K562 (cell line): Measurements from ENCODE around the gene KCNT1. TPM values are rescaled to one million over a fixed set of nuclear protein-coding genes. Genes with fewer than 3 reads are reported as not detected.

ENCODE experiments used
- ATAC-seq: fragments of 200-7000 bp; cut with Tn5 transposase; 3 replicates; pipeline ENCODE4 v1.9.1; 2020; ENCODE audit warnings: moderate library complexity
- BruUV-seq: library from RNA; stranded (reverse); fragments of 400-500 nt; replicated peaks from 2 replicates; lab custom pipeline; 2021; lab: Mats Ljungman, UMichigan
- CTCF ChIA-PET: fragments of 300-600 bp; formaldehyde crosslinking; extraction: SDS; loops from one replicate; lab custom pipeline; 2021; ENCODE audit warnings: low intra/inter-chr PET ratio; lab: Yijun Ruan, JAX
- POLR2A ChIA-PET: fragments of 300-600, 350-650 bp; sonication (Branson Sonifier 250); formaldehyde crosslinking; extraction: SDS; loops from one replicate; lab custom pipeline; 2021; ENCODE audit warnings: antibody characterized with exemption, inconsistent platforms; lab: Yijun Ruan, JAX
- DNase-seq, 4 experiments: peaks; one replicate each; pipeline versions ENCODE4 v3.0.0 to v3.0.0-alpha.2; 2011 to 2018; ENCODE audit warnings: low spot score in 3 of 4, mixed read lengths in 3 of 4; ENCODE audit errors: extremely low read depth in 1 of 4
- FAIRE-seq: peaks from 2 replicates; lab custom pipeline; 2011; peaks lifted over from hg19 to GRCh38; lab: Jason Lieb, UNC
- H2AFZ ChIP-seq: 2 replicates; pipeline ENCODE4 v1.6.0; 2011; ENCODE audit warnings: low read depth, low read length, control low read depth, inconsistent platforms
- H3K27ac ChIP-seq: fragments of 200-600 bp; 3 replicates; pipeline ENCODE4 v1.8.0; 2011; ENCODE audit warnings: low read depth, mild to moderate bottlenecking, control low read depth, inconsistent platforms, low read length, moderate library complexity, mixed read lengths; ENCODE audit errors: extremely low read depth
- H3K27me3 ChIP-seq, 2 experiments: fragments of 300-600 bp in 1 of 2; 2 replicates in 1 of 2; 3 replicates in 1 of 2; pipeline versions ENCODE4 v1.6.0 to v1.8.0; 2011; ENCODE audit warnings: inconsistent platforms in 2 of 2, low read length in 2 of 2, mild to moderate bottlenecking in 1 of 2, mixed read lengths in 1 of 2, moderate library complexity in 1 of 2; ENCODE audit not compliant: control insufficient read depth in 2 of 2, insufficient read depth in 2 of 2
- H3K36me3 ChIP-seq: fragments of 300-600 bp; 3 replicates; pipeline ENCODE4 v1.8.0; 2011; ENCODE audit warnings: mild to moderate bottlenecking, low read length, inconsistent platforms; ENCODE audit not compliant: control insufficient read depth, insufficient read depth
- H3K4me1 ChIP-seq, 2 experiments: fragments of 200-600 bp in 1 of 2; replicated peaks in 1 of 2; 2 replicates in 1 of 2; 3 replicates in 1 of 2; pipeline versions ENCODE4 v1.5.1 to v1.8.0; 2011; ENCODE audit warnings: inconsistent platforms in 2 of 2, low read length in 2 of 2, mild to moderate bottlenecking in 1 of 2, mixed read lengths in 1 of 2, moderate library complexity in 1 of 2; ENCODE audit not compliant: control insufficient read depth in 2 of 2, insufficient read depth in 2 of 2
- H3K4me2 ChIP-seq: 2 replicates; pipeline ENCODE4 v1.6.1; 2011; ENCODE audit warnings: low read length, control low read depth, inconsistent platforms, mixed read lengths; ENCODE audit not compliant: insufficient read depth
- H3K4me3 ChIP-seq: fragments of 200-600 bp; sonication (generic), shearing (Covaris generic); 2 replicates; pipeline ENCODE4 v1.5.1; 2016; ENCODE audit warnings: control low read depth, inconsistent platforms
- H3K79me2 ChIP-seq: fragments of 200-600 bp; 3 replicates; pipeline ENCODE4 v1.8.0; 2011; ENCODE audit warnings: low read length, inconsistent platforms; ENCODE audit not compliant: control insufficient read depth, insufficient read depth
- H3K9ac ChIP-seq, 2 experiments: 2 replicates each; pipeline versions ENCODE4 v1.6.0 to v1.6.1; 2011; ENCODE audit warnings: low read depth in 2 of 2, low read length in 2 of 2, control low read depth in 1 of 2, inconsistent platforms in 1 of 2, mild to moderate bottlenecking in 1 of 2, mixed read lengths in 1 of 2; ENCODE audit not compliant: insufficient read depth in 1 of 2
- H3K9me1 ChIP-seq: one replicate; pipeline ENCODE4 v1.6.0; 2011; ENCODE audit warnings: inconsistent platforms, mild to moderate bottlenecking, low read length, moderate library complexity; ENCODE audit not compliant: control insufficient read depth, insufficient read depth
- H3K9me3 ChIP-seq: replicated peaks from 2 replicates; pipeline ENCODE4 v1.5.1; 2011; ENCODE audit warnings: low read depth, low read length, inconsistent platforms; ENCODE audit not compliant: control insufficient read depth, insufficient read depth
- H4K20me1 ChIP-seq: replicated peaks from 2 replicates; pipeline ENCODE4 v1.6.1; 2011; ENCODE audit warnings: low read length, inconsistent platforms, mixed read lengths; ENCODE audit not compliant: control insufficient read depth, insufficient read depth
- ESRRB ChIP-seq: fragments of 250-450 bp; sonication (Bioruptor Pico); IDR thresholded peaks from 2 replicates; pipeline ENCODE4 v1.5.0; 2020; ENCODE audit warnings: mild to moderate bottlenecking, moderate library complexity, borderline replicate concordance
- HDAC6 ChIP-seq: IDR thresholded peaks from 2 replicates; pipeline ENCODE4 v1.6.1; 2012; ENCODE audit warnings: low read depth, mild to moderate bottlenecking, control low read depth, inconsistent platforms, low read length, moderate library complexity
- KLF13 ChIP-seq: fragments of 450-650 bp; IDR thresholded peaks from 2 replicates; pipeline ENCODE4 v1.6.1; 2016; ENCODE audit warnings: missing genetic modification characterization, low read depth, mild to moderate bottlenecking, missing compliant biosample characterization, moderate library complexity, borderline replicate concordance
- MCM3 ChIP-seq: fragments of 450-650 bp; IDR thresholded peaks from 2 replicates; pipeline ENCODE4 v1.6.1; 2016
- PHF8 ChIP-seq: fragments of 200-600 bp; sonication (generic); IDR thresholded peaks from 2 replicates; pipeline ENCODE4 v1.6.1; 2012; ENCODE audit warnings: mixed run types, mild to moderate bottlenecking, inconsistent platforms, low read length, moderate library complexity, borderline replicate concordance
- POLR2A ChIP-seq: fragments of 450-650 bp; conservative IDR thresholded peaks from 2 replicates; pipeline ENCODE4 v1.6.1; 2016
- SOX6 ChIP-seq: fragments of 450-650 bp; IDR thresholded peaks from 2 replicates; pipeline ENCODE4 v1.6.1; 2014; ENCODE audit warnings: mild to moderate bottlenecking
- SRSF9 ChIP-seq: fragments of 200-400 bp; formaldehyde crosslinking; IDR thresholded peaks from 2 replicates; pipeline ENCODE4 v1.6.1; 2017; ENCODE audit warnings: low read depth, low read length, borderline replicate concordance
- ZEB2 ChIP-seq: fragments of 450-650 bp; IDR thresholded peaks from 2 replicates; pipeline ENCODE4 v1.6.1; 2016
- ZNF639 ChIP-seq, 2 experiments: fragments of 200-800 bp in 1 of 2; sonication (Bioruptor generic) in 1 of 2; sonication (generic) in 1 of 2; formaldehyde crosslinking in 1 of 2; IDR thresholded peaks in 1 of 2; conservative IDR thresholded peaks in 1 of 2; 2 replicates each; pipeline versions ENCODE4 v1.5.0 to v1.6.1; 2016 to 2020; ENCODE audit warnings: missing compliant biosample characterization in 1 of 2, missing genetic modification characterization in 1 of 2, missing genetic modification reagents in 1 of 2
- WGBS: fragments of 100-300 bp; shearing (Covaris generic); methylation state at CpG from one replicate; pipeline ENCODE4 v1.1.6; 2016; ENCODE audit warnings: low coverage, mixed read lengths; ENCODE audit not compliant: insufficient coverage; ENCODE audit errors: missing lambda C conversion rate; 5-methylcytosine and 5-hydroxymethylcytosine counted together
- in situ Hi-C: fragments of 300-500 bp; cut with MboI; formaldehyde crosslinking; loops from 4 replicates; pipeline ENCODE4 v1.15.0; 2018; ENCODE audit warnings: inconsistent platforms, mixed read lengths
- intact Hi-C: fragments of 100-400 bp; cut with micrococcal nuclease; formaldehyde crosslinking; loops from 2 replicates; pipeline ENCODE4 v1.14.2; 2022
- polyA plus RNA-seq, 8 experiments: library from polyadenylated mRNA; depleted of rRNA in 4 of 8; stranded (reverse) in 5 of 8; unstranded in 3 of 8; fragments of >200 nt; fragmentation: Nextera tagmentation in 2 of 8; fragmentation: Illumina TruSeq in 1 of 8; extraction: Ambion mirVana in 2 of 8; extraction: Trizol in 1 of 8; gene quantifications; 2 replicates each; pipeline versions ENCODE4 v1.2.1 to v1.2.3, GENCODE V29; 2011 to 2014; ENCODE audit warnings: inconsistent platforms in 1 of 8, missing spikeins in 1 of 8
- total RNA-seq, 7 experiments: library from RNA; depleted of rRNA in 6 of 7; stranded (reverse); fragments of >200 nt in 6 of 7; fragmentation: Illumina TruSeq in 2 of 7; extraction: Trizol in 2 of 7; gene quantifications; 2 replicates each; pipeline versions ENCODE4 v1.2.1 to v1.2.3, GENCODE V29; 2011 to 2021; ENCODE audit warnings: low replicate concordance in 1 of 7
- TF ChIP-seq, protein P1 (sequence below): sonication (generic); formaldehyde crosslinking; IDR thresholded peaks from 2 replicates; pipeline ENCODE4 v1.8.1; 2022; ENCODE audit warnings: missing genetic modification reagents
- TF ChIP-seq, protein P2 (sequence below), 3 experiments: fragments of 200-800 bp in 1 of 3; sonication (Bioruptor generic) in 1 of 3; sonication (generic) in 1 of 3; formaldehyde crosslinking in 1 of 3; IDR thresholded peaks; 2 replicates each; pipeline versions ENCODE4 v1.6.1 to v1.8.0; 2016 to 2022; ENCODE audit warnings: mild to moderate bottlenecking in 2 of 3, missing compliant biosample characterization in 2 of 3, missing genetic modification characterization in 2 of 3, missing genetic modification reagents in 1 of 3
- TF ChIP-seq, protein P3 (sequence below): fragments of 250-450 bp; sonication (Bioruptor Pico); IDR thresholded peaks from 2 replicates; pipeline ENCODE4 v1.5.0; 2020; ENCODE audit warnings: mild to moderate bottlenecking
- TF ChIP-seq, protein P4 (sequence below): fragments of 250-450 bp; sonication (Bioruptor Pico); IDR thresholded peaks from 2 replicates; pipeline ENCODE4 v1.8.0; 2022; ENCODE audit warnings: moderate library complexity, mild to moderate bottlenecking, inconsistent platforms
- TF ChIP-seq, protein P5 (sequence below): sonication (generic); IDR thresholded peaks from 2 replicates; pipeline ENCODE4 v1.6.1; 2016

The KCNT1 gene
- total and polyA plus RNA-seq, 9 of the 15 experiments (the other 6 are each of a cell fraction or from before 2014, with no cell fraction given): 0.05 TPM; not detected in 8

DNA sequence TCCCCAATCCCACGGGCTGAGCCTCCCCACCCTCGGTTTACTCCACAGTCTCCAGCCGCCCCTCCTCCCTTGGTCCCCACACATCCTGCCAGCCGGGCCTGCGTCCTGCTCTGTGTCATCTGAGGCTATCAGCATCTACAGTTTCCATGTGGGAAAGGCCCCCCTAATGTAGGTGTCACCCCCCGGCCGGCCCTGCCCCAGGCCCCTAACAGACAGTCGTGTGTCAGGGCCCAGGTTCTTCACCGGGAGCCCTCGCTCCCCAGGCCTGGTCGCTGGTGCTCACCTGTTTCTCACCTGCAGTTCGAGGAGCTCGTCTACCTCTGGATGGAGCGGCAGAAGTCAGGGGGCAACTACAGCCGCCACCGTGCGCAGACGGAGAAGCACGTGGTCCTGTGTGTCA, 62.7 kb downstream of the KCNT1 start (continued):
- TF ChIP-seq MCM3 (no peak), POLR2A (no peak)
- TF ChIP-seq, protein P1, sequence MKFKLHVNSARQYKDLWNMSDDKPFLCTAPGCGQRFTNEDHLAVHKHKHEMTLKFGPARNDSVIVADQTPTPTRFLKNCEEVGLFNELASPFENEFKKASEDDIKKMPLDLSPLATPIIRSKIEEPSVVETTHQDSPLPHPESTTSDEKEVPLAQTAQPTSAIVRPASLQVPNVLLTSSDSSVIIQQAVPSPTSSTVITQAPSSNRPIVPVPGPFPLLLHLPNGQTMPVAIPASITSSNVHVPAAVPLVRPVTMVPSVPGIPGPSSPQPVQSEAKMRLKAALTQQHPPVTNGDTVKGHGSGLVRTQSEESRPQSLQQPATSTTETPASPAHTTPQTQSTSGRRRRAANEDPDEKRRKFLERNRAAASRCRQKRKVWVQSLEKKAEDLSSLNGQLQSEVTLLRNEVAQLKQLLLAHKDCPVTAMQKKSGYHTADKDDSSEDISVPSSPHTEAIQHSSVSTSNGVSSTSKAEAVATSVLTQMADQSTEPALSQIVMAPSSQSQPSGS: no peak
- TF ChIP-seq, protein P2, sequence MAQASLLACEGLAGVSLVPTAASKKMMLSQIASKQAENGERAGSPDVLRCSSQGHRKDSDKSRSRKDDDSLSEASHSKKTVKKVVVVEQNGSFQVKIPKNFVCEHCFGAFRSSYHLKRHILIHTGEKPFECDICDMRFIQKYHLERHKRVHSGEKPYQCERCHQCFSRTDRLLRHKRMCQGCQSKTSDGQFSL (CRISPR knock-in tag; IDR thresholded peaks at IDR 0.05): no peak
- TF ChIP-seq, protein P2 (tag; IDR thresholded peaks at IDR 0.05): no peak
- TF ChIP-seq, protein P3, sequence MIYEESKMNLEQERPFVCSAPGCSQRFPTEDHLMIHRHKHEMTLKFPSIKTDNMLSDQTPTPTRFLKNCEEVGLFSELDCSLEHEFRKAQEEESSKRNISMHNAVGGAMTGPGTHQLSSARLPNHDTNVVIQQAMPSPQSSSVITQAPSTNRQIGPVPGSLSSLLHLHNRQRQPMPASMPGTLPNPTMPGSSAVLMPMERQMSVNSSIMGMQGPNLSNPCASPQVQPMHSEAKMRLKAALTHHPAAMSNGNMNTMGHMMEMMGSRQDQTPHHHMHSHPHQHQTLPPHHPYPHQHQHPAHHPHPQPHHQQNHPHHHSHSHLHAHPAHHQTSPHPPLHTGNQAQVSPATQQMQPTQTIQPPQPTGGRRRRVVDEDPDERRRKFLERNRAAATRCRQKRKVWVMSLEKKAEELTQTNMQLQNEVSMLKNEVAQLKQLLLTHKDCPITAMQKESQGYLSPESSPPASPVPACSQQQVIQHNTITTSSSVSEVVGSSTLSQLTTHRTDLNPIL (CRISPR knock-in tag): no peak

DNA sequence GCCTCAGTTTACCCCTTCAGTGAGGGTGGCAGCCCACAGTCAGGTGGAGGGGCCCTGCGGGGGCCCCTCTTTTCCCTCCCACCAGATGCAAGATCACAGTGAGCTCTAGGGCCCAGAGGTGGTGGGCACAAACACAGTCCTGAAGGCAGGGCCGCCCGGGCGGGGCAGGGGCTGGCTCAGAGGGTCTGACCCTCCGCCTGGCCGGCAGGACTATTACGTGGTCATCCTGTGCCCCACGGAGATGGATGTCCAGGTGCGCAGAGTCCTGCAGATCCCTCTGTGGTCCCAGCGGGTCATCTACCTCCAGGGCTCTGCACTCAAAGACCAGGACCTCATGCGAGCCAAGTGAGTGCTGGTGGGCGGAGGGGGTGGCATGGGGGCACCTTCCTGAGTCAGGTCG, 63.4 kb downstream of the KCNT1 start:
- H3K27me3 ChIP-seq: peaks cover 5 to 37% of the 10 kb centered on the region in 2 experiments; a peak in 4 of 5 replicates
- 8% methylated on average over 9 of the region's 13 CpGs for WGBS
- no peaks in the 10 kb centered on the region for H3K9me1 ChIP-seq
- ATAC-seq (no peak), FAIRE-seq (no peak), DNase-seq (no peak)
- BruUV-seq: no TSS peak
- no peak overlapping the region for H3K4me2 ChIP-seq
- H3K4me3 ChIP-seq: no peak overlapping the region
- no peaks in the 10 kb centered on the region for H3K79me2 ChIP-seq
- H3K4me1 ChIP-seq: peaks cover 0 to 18% of the 10 kb centered on the region in 2 experiments; a peak in 1 of 5 replicates
- intact Hi-C loops: no loop called here
- H2AFZ ChIP-seq: no peak overlapping the region
- H3K27ac ChIP-seq: no peak overlapping the region
- H3K9ac ChIP-seq: no peak overlapping the region
- no peaks in the 10 kb centered on the region for H3K36me3 ChIP-seq
- peaks cover 3% of the 10 kb centered on the region; the same call in 1 of the 2 replicates for H3K9me3 ChIP-seq
- CTCF ChIA-PET: no interaction called here
- in situ Hi-C loops: no loop called here
- POLR2A ChIA-PET: no interaction called here
- H4K20me1 ChIP-seq: no peaks in the 10 kb centered on the region
- TF ChIP-seq SOX6 (no peak), ZEB2 (no peak), KLF13 (tag) (no peak), HDAC6 (no peak), ZNF639 (CRISPR knock-in tag; conservative IDR thresholded peaks at IDR 0.05 in 1 of 2, IDR thresholded peaks at IDR 0.05 in 1 of 2) (no peak), SRSF9 (no peak), ESRRB (CRISPR knock-in tag) (no peak), PHF8 (no peak)
- TF ChIP-seq, protein P4, sequence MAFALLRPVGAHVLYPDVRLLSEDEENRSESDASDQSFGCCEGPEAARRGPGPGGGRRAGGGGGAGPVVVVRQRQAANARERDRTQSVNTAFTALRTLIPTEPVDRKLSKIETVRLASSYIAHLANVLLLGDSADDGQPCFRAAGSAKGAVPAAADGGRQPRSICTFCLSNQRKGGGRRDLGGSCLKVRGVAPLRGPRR: no peak
- TF ChIP-seq, protein P5, sequence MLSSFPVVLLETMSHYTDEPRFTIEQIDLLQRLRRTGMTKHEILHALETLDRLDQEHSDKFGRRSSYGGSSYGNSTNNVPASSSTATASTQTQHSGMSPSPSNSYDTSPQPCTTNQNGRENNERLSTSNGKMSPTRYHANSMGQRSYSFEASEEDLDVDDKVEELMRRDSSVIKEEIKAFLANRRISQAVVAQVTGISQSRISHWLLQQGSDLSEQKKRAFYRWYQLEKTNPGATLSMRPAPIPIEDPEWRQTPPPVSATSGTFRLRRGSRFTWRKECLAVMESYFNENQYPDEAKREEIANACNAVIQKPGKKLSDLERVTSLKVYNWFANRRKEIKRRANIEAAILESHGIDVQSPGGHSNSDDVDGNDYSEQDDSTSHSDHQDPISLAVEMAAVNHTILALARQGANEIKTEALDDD: no peak
